Measurements from ENCODE around the gene TXNDC12. TPM values are rescaled to one million over a fixed set of nuclear protein-coding genes. Genes with fewer than 3 reads are reported as not detected.
"Not testable (repeated sequence)": the region's sequence is repeated elsewhere in the genome, so short reads cannot be mapped to it uniquely, and the experiment has no call there.

The TXNDC12 gene
- polyA plus RNA-seq, 1 donor from 2014 or later = 42.3 TPM

DNA sequence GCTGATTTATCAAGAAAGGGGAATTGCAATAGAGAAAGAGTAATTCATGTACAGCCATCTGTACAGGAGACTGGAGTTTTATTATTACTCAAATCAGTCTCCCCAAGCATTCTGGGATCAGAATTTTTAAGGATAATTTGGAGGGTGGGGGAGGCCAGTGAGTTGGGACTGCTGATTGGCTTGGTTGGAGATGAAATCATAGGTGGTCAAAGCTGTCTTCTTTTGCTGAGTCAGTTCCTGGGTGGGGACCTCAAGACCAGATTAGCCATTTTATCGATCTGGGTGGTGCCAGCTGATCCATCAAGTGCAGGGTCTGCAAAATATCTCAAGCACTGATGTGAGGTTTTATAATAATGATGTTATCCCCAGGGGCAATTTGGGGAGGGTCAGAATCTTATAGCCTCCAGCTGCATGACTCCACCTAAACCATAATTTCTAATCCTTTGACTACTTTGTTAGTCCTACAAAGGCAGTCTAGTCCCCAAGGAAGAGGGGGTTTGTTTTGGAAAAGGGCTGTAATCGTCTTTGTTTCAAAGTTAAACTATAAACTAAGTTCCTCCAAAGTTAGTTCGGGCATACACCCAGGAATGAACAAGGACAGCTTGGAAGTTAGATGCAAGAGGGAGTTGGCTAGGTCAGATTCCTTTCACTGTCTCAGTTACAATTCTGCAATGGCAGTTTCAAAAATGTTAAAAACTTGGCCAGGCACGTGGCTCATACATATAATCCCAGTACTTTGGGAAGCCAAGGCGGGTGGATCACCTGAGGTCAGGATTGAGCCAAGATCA is 47.6 kb downstream of the TXNDC12 start:
- H3K36me3 ChIP-seq (ENCODE audit: insufficient read depth, low read length) = no peaks in the 10 kb centered on the region
- TF ChIP-seq TAF1 (IDR thresholded peaks at IDR 0.05; ENCODE audit: low read depth) (no peak), EZH2 (IDR thresholded peaks at IDR 0.05; ENCODE audit: borderline replicate concordance, insufficient read depth, low read length, poor library complexity, severe bottlenecking) (no peak), POLR2AphosphoS5 (IDR thresholded peaks at IDR 0.05) (no peak), MXI1 (conservative IDR thresholded peaks at IDR 0.05; ENCODE audit: poor library complexity, severe bottlenecking) (no peak), SMC3 (conservative IDR thresholded peaks at IDR 0.05; ENCODE audit: poor library complexity) (no peak), EP300 (conservative IDR thresholded peaks at IDR 0.05; ENCODE audit: poor library complexity, severe bottlenecking) (no peak), RAD21 (conservative IDR thresholded peaks at IDR 0.05) (no peak)
- TF ChIP-seq, protein P1, sequence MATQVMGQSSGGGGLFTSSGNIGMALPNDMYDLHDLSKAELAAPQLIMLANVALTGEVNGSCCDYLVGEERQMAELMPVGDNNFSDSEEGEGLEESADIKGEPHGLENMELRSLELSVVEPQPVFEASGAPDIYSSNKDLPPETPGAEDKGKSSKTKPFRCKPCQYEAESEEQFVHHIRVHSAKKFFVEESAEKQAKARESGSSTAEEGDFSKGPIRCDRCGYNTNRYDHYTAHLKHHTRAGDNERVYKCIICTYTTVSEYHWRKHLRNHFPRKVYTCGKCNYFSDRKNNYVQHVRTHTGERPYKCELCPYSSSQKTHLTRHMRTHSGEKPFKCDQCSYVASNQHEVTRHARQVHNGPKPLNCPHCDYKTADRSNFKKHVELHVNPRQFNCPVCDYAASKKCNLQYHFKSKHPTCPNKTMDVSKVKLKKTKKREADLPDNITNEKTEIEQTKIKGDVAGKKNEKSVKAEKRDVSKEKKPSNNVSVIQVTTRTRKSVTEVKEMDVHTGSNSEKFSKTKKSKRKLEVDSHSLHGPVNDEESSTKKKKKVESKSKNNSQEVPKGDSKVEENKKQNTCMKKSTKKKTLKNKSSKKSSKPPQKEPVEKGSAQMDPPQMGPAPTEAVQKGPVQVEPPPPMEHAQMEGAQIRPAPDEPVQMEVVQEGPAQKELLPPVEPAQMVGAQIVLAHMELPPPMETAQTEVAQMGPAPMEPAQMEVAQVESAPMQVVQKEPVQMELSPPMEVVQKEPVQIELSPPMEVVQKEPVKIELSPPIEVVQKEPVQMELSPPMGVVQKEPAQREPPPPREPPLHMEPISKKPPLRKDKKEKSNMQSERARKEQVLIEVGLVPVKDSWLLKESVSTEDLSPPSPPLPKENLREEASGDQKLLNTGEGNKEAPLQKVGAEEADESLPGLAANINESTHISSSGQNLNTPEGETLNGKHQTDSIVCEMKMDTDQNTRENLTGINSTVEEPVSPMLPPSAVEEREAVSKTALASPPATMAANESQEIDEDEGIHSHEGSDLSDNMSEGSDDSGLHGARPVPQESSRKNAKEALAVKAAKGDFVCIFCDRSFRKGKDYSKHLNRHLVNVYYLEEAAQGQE (IDR thresholded peaks at IDR 0.05; ENCODE audit: borderline replicate concordance) = no peak
- TF ChIP-seq, protein P2, sequence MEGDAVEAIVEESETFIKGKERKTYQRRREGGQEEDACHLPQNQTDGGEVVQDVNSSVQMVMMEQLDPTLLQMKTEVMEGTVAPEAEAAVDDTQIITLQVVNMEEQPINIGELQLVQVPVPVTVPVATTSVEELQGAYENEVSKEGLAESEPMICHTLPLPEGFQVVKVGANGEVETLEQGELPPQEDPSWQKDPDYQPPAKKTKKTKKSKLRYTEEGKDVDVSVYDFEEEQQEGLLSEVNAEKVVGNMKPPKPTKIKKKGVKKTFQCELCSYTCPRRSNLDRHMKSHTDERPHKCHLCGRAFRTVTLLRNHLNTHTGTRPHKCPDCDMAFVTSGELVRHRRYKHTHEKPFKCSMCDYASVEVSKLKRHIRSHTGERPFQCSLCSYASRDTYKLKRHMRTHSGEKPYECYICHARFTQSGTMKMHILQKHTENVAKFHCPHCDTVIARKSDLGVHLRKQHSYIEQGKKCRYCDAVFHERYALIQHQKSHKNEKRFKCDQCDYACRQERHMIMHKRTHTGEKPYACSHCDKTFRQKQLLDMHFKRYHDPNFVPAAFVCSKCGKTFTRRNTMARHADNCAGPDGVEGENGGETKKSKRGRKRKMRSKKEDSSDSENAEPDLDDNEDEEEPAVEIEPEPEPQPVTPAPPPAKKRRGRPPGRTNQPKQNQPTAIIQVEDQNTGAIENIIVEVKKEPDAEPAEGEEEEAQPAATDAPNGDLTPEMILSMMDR (IDR thresholded peaks at IDR 0.05; ENCODE audit: poor library complexity, severe bottlenecking) = no peak
- no peaks in the 10 kb centered on the region for H3F3A ChIP-seq (ENCODE audit: insufficient read depth, low read length, poor library complexity, severe bottlenecking)
- H3K9me3 ChIP-seq (ENCODE audit: low read length) = no peaks in the 10 kb centered on the region
- H3K9ac ChIP-seq (ENCODE audit: low read length) = no peak overlapping the region
- no peak overlapping the region for H2AFZ ChIP-seq (ENCODE audit: low read depth, low read length)
- H3K4me3 ChIP-seq (ENCODE audit: low read length) = no peak overlapping the region
- H3K9me2 ChIP-seq (ENCODE audit: insufficient read depth, low read length) = no peaks in the 10 kb centered on the region
- no peak overlapping the region for H3K4me2 ChIP-seq (ENCODE audit: low read length)
- no peaks in the 10 kb centered on the region for H3K27me3 ChIP-seq (ENCODE audit: insufficient read depth, low read depth, low read length)
- no peaks in the 10 kb centered on the region for H4K20me1 ChIP-seq (ENCODE audit: insufficient read depth)
- H3K79me2 ChIP-seq (replicated peaks; ENCODE audit: insufficient read depth, low read length) = no peaks in the 10 kb centered on the region
- no peak overlapping the region for H3K27ac ChIP-seq (ENCODE audit: low read length)

DNA sequence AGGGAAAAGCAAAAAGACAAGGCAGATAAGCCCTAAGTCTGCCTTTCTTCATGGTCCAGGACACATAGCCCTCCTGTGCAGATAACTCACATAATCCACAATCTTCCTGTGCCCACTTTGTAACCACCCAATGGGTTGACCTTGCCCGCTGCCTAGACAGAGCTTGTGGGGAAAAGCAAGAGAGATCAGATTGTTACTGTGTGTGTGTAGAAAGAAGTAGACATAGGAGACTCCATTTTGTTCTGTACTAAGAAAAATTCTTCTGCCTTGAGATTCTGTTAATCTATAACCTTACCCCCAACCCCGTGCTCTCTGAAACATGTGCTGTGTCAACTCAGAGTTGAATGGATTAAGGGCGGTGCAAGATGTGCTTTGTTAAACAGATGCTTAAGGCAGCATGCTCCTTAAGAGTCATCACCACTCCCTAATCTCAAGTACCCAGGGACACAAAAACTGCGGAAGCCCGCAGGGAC is 48.9 kb downstream of the TXNDC12 start:
- H3K36me3 ChIP-seq (ENCODE audit: insufficient read depth, low read length); H3F3A ChIP-seq (ENCODE audit: insufficient read depth, low read length, poor library complexity, severe bottlenecking); H3K4me3 ChIP-seq (ENCODE audit: low read length); H3K4me2 ChIP-seq (ENCODE audit: low read length); H3K79me2 ChIP-seq (replicated peaks; ENCODE audit: insufficient read depth, low read length); H3K27me3 ChIP-seq (ENCODE audit: insufficient read depth, low read depth, low read length); H3K9ac ChIP-seq (ENCODE audit: low read length); H4K20me1 ChIP-seq (ENCODE audit: insufficient read depth); H3K27ac ChIP-seq (ENCODE audit: low read length); H2AFZ ChIP-seq (ENCODE audit: low read depth, low read length); H3K9me3 ChIP-seq (ENCODE audit: low read length); H3K9me2 ChIP-seq (ENCODE audit: insufficient read depth, low read length): not testable (repeated sequence)

DNA sequence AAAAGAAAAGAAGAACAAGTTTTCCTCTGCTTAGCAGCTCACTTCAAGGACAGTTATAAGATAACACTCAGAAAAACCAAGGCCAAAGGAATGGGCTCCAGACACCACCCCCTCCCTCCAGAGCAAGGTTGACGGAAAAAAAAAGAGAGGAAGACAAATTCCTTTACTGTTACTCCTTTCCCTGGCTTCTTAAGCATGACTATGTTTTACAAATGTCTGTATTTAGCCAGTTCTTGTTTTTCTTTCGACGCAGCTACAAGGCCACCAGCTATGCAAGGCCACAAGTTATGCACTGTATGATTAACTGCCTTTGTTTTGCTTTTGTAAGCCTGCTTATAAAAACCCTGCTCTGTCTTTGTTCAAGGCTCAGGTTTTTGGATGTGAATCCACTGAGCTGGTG is 49.4 kb downstream of the TXNDC12 start:
- H3K27ac ChIP-seq (ENCODE audit: low read length); H3K27me3 ChIP-seq (ENCODE audit: insufficient read depth, low read depth, low read length); H2AFZ ChIP-seq (ENCODE audit: low read depth, low read length): not testable (repeated sequence)

More for the DNA sequence above, 49.4 kb downstream of the TXNDC12 start:
- not testable (repeated sequence) for H3K4me3 ChIP-seq (ENCODE audit: low read length); H3K36me3 ChIP-seq (ENCODE audit: insufficient read depth, low read length); H4K20me1 ChIP-seq (ENCODE audit: insufficient read depth); H3K79me2 ChIP-seq (replicated peaks; ENCODE audit: insufficient read depth, low read length); H3F3A ChIP-seq (ENCODE audit: insufficient read depth, low read length, poor library complexity, severe bottlenecking); H3K4me2 ChIP-seq (ENCODE audit: low read length); H3K9ac ChIP-seq (ENCODE audit: low read length); H3K9me2 ChIP-seq (ENCODE audit: insufficient read depth, low read length); H3K9me3 ChIP-seq (ENCODE audit: low read length)

All from neural cell (in vitro differentiated cells).